Measurements from ENCODE around the gene PODXL.
A peak's percentile ranks its signal among the peaks of the same experiment; 100 is the strongest.

Gene PODXL

GRCh38 chr7:131546583-131547141, 9.8 kb downstream of the PODXL start:
- TF ChIP-seq FOXP2 (optimal IDR thresholded peaks at IDR 0.05; ENCODE audit: borderline replicate concordance, extremely low read depth, extremely low read length, insufficient read depth), result no peak
- TF ChIP-seq TAF1 (IDR thresholded peaks at IDR 0.05; ENCODE audit: borderline replicate concordance, insufficient read depth, low read length), result no peak
- no peak for TF ChIP-seq POLR2AphosphoS5 (IDR thresholded peaks at IDR 0.05; ENCODE audit: low read depth, low read length)
- no peak for TF ChIP-seq REST (IDR thresholded peaks at IDR 0.05; ENCODE audit: insufficient read depth in 1 of 2, low read depth in 2 of 2, low read length in 2 of 2)
- no peak for TF ChIP-seq SIN3A (IDR thresholded peaks at IDR 0.05; ENCODE audit: borderline replicate concordance, insufficient read depth, low read length)

DNA sequence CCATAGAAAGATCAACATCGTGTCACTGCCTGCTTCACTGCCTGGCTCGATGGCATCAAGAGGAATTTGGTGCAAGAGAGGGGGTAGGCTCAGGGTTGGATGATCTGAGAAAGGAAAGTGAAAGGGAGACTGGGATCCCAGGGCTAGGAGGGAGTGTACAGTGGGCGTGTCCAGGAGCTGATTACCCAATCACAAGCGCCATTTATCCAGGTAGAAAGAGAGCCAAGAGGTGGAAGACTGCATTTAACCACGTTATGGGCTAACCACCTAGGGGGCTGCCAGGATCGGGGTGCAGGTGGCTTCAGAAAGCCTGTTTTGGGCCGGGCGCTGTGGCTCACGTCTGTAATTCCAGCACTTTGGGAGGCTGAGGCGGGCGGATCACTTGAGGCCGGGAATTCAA, 10.3 kb downstream of the PODXL start:
- TF ChIP-seq POLR2AphosphoS5 (IDR thresholded peaks at IDR 0.05; ENCODE audit: low read depth, low read length) (no peak), SIN3A (IDR thresholded peaks at IDR 0.05; ENCODE audit: borderline replicate concordance, insufficient read depth, low read length) (no peak)

GRCh38 chr7:131544449-131545301, 11.8 kb downstream of the PODXL start:
- TF ChIP-seq REST (IDR thresholded peaks at IDR 0.05; ENCODE audit: insufficient read depth in 1 of 2, low read depth in 2 of 2, low read length in 2 of 2) (no peak), POLR2AphosphoS5 (IDR thresholded peaks at IDR 0.05; ENCODE audit: low read depth, low read length) (no peak), FOXP2 (optimal IDR thresholded peaks at IDR 0.05; ENCODE audit: borderline replicate concordance, extremely low read depth, extremely low read length, insufficient read depth) (peak; percentile 50), TAF1 (IDR thresholded peaks at IDR 0.05; ENCODE audit: borderline replicate concordance, insufficient read depth, low read length) (no peak), SIN3A (IDR thresholded peaks at IDR 0.05; ENCODE audit: borderline replicate concordance, insufficient read depth, low read length) (no peak)

- no peak for TF ChIP-seq FOXP2 (optimal IDR thresholded peaks at IDR 0.05; ENCODE audit: borderline replicate concordance, extremely low read depth, extremely low read length, insufficient read depth)
- no peak for TF ChIP-seq TAF1 (IDR thresholded peaks at IDR 0.05; ENCODE audit: borderline replicate concordance, insufficient read depth, low read length)
- no peak for TF ChIP-seq SIN3A (IDR thresholded peaks at IDR 0.05; ENCODE audit: borderline replicate concordance, insufficient read depth, low read length)
- no peak for TF ChIP-seq POLR2AphosphoS5 (IDR thresholded peaks at IDR 0.05; ENCODE audit: low read depth, low read length)
- TF ChIP-seq REST (IDR thresholded peaks at IDR 0.05; ENCODE audit: insufficient read depth in 1 of 2, low read depth in 2 of 2, low read length in 2 of 2), result no peak
Observed at GRCh38 chr7:131544021-131544420, 12.4 kb downstream of the PODXL start.

- TF ChIP-seq REST (IDR thresholded peaks at IDR 0.05; ENCODE audit: insufficient read depth in 1 of 2, low read depth in 2 of 2, low read length in 2 of 2), result no peak
- no peak for TF ChIP-seq TAF1 (IDR thresholded peaks at IDR 0.05; ENCODE audit: borderline replicate concordance, insufficient read depth, low read length)
- TF ChIP-seq FOXP2 (optimal IDR thresholded peaks at IDR 0.05; ENCODE audit: borderline replicate concordance, extremely low read depth, extremely low read length, insufficient read depth), result no peak
- TF ChIP-seq POLR2AphosphoS5 (IDR thresholded peaks at IDR 0.05; ENCODE audit: low read depth, low read length), result no peak
Observed at GRCh38 chr7:131543298-131543697, 13.1 kb downstream of the PODXL start.
